Uterus (tissue), 4 donors: ENCODE results near the gene CCN5. TPM values are rescaled to one million over a fixed set of nuclear protein-coding genes. Genes with fewer than 3 reads are reported as not detected.

ENCODE experiments used
- DNase-seq, 2 donors: peaks; one replicate each; pipeline ENCODE4 v3.0.0-alpha.2; 2019 to 2020
- H3K27ac ChIP-seq, 2 donors: fragments of 200-600 bp; sonication (generic); 1 replicate in 1 of 2; 2 replicates in 1 of 2; pipeline ENCODE4 v1.5.1; 2016 to 2018
- H3K27me3 ChIP-seq, 2 donors: fragments of 200-600 bp; sonication (generic); one replicate each; pipeline ENCODE4 v1.5.1; 2018 to 2019; ENCODE audit warnings: control low read depth in 1 of 2
- H3K36me3 ChIP-seq, 2 donors: fragments of 200-600 bp; sonication (generic); one replicate each; pipeline ENCODE4 v1.5.1; 2019; ENCODE audit warnings: control low read depth in 1 of 2
- H3K4me1 ChIP-seq, 2 donors: fragments of 200-600 bp; sonication (generic); one replicate each; pipeline ENCODE4 v1.5.1; 2018 to 2019; ENCODE audit warnings: control low read depth in 1 of 2
- H3K4me3 ChIP-seq, 2 donors: fragments of 200-600 bp; sonication (generic); 1 replicate in 1 of 2; 2 replicates in 1 of 2; pipeline ENCODE4 v1.5.1; 2018 to 2019; ENCODE audit warnings: mild to moderate bottlenecking in 1 of 2
- H3K9me3 ChIP-seq, 2 donors: fragments of 200-600 bp; sonication (generic); one replicate each; pipeline ENCODE4 v1.5.1; 2019; ENCODE audit warnings: control low read depth in 1 of 2
- CTCF ChIP-seq, 4 experiments: fragments of 200-600 bp in 2 of 4; fragments of 450-650 bp in 2 of 4; sonication (generic) in 2 of 4; IDR thresholded peaks; one replicate each; pipeline ENCODE4 v1.5.1; 2016 to 2019; ENCODE audit warnings: antibody characterized with exemption in 4 of 4, mild to moderate bottlenecking in 2 of 4, moderate library complexity in 1 of 4
- POLR2A ChIP-seq, 2 donors: fragments of 450-650 bp; IDR thresholded peaks; one replicate each; pipeline ENCODE4 v1.6.1; 2016; ENCODE audit warnings: antibody characterized with exemption in 2 of 2, mild to moderate bottlenecking in 1 of 2, moderate library complexity in 1 of 2
- intact Hi-C: fragments of 100-400 bp; cut with DNase I; formaldehyde crosslinking; loops from one replicate; pipeline ENCODE4 v1.15.1; 2023; ENCODE audit warnings: low total_unique reads
- total RNA-seq, 4 donors: library from RNA; depleted of rRNA in 3 of 4; stranded (reverse); fragments of >200 nt in 3 of 4; gene quantifications; one replicate each; pipeline versions ENCODE4 v1.1.0 to v1.2.4, GENCODE V29; 2014 to 2023
- donor health status: DM: yes; HTN: yes; CAD: no.

The CCN5 gene
- total RNA-seq, 4 donors from 2014 or later: 19.4 to 47.9 (median 29.7) TPM; not detected in 1

GRCh38 chr20:44691424-44692423, 23.4 kb upstream of the CCN5 start:
- DNase-seq: peak; percentile 59 to 60
- Histone ChIP-seq H3K4me1 (peaks cover 0 to 8% of the 10 kb centered on the region in 2 donors), H3K9me3 (no peaks in the 10 kb centered on the region), H3K27ac (peak overlapping the region; percentile 65 to 81), H3K27me3 (no peaks in the 10 kb centered on the region), H3K36me3 (no peaks in the 10 kb centered on the region), H3K4me3 (no peak overlapping the region)
- intact Hi-C loops: no loop called here
- TF ChIP-seq POLR2A (IDR thresholded peaks at IDR 0.05): no peak
- no peak for TF ChIP-seq CTCF (IDR thresholded peaks at IDR 0.05)

- no peaks in the 10 kb centered on the region for H3K36me3 ChIP-seq
- intact Hi-C loops: no loop called here
- DNase-seq: peak; percentile 77 to 84
- peak overlapping the region; percentile 65 to 81 for H3K27ac ChIP-seq
- TF ChIP-seq POLR2A (IDR thresholded peaks at IDR 0.05) (peak in 1 of 2 donors; percentile 5), CTCF (IDR thresholded peaks at IDR 0.05) (no peak)
- H3K27me3 ChIP-seq: no peaks in the 10 kb centered on the region
- peaks cover 0 to 8% of the 10 kb centered on the region in 2 donors for H3K4me1 ChIP-seq
- no peaks in the 10 kb centered on the region for H3K9me3 ChIP-seq
- no peak overlapping the region for H3K4me3 ChIP-seq
Measured at GRCh38 chr20:44692932-44693480, 22.2 kb upstream of the CCN5 start.

- Histone ChIP-seq H3K4me1 (peaks cover 0 to 8% of the 10 kb centered on the region in 2 donors), H3K27ac (peak overlapping the region; percentile 65 to 81), H3K27me3 (no peaks in the 10 kb centered on the region), H3K9me3 (no peaks in the 10 kb centered on the region), H3K4me3 (no peak overlapping the region), H3K36me3 (no peaks in the 10 kb centered on the region)
- intact Hi-C loops: no loop called here
- no peak for TF ChIP-seq POLR2A (IDR thresholded peaks at IDR 0.05)
- no peak for TF ChIP-seq CTCF (IDR thresholded peaks at IDR 0.05)
- no peak for DNase-seq
Measured at GRCh38 chr20:44693627-44694026, 21.5 kb upstream of the CCN5 start.

GRCh38 chr20:44694159-44694558, 21.0 kb upstream of the CCN5 start:
- Histone ChIP-seq H3K9me3 (no peaks in the 10 kb centered on the region), H3K36me3 (no peaks in the 10 kb centered on the region), H3K4me1 (peaks cover 0 to 8% of the 10 kb centered on the region in 2 donors), H3K4me3 (no peak overlapping the region), H3K27me3 (no peaks in the 10 kb centered on the region), H3K27ac (peak overlapping the region; percentile 65 to 81)
- no peak for DNase-seq
- TF ChIP-seq POLR2A (IDR thresholded peaks at IDR 0.05) (no peak), CTCF (IDR thresholded peaks at IDR 0.05) (no peak)
- intact Hi-C loops: no loop called here

- no peak for DNase-seq
- TF ChIP-seq POLR2A (IDR thresholded peaks at IDR 0.05): no peak
- Histone ChIP-seq H3K4me3 (no peak overlapping the region), H3K4me1 (peaks cover 0 to 8% of the 10 kb centered on the region in 2 donors), H3K9me3 (no peaks in the 10 kb centered on the region), H3K27ac (peak overlapping the region; percentile 65 to 81), H3K36me3 (no peaks in the 10 kb centered on the region), H3K27me3 (no peaks in the 10 kb centered on the region)
- intact Hi-C loops: no loop called here
Measured at GRCh38 chr20:44695295-44695673, 19.9 kb upstream of the CCN5 start.
